A549 (cell line): ENCODE data around the gene PRR22.

ENCODE experiments used
- POLR2A ChIP-seq: IDR thresholded peaks from 2 replicates; pipeline ENCODE4 v1.6.1; 2012; ENCODE audit warnings: mild to moderate bottlenecking, low read length
- RFX5 ChIP-seq: fragments of 450-650 bp; IDR thresholded peaks from 2 replicates; pipeline ENCODE4 v1.7.1; 2014; ENCODE audit warnings: antibody characterized with exemption, mild to moderate bottlenecking, moderate library complexity

- TF ChIP-seq POLR2A = no peak
- no peak for TF ChIP-seq RFX5
Observed at GRCh38 chr19:5817218-5817617, 32.7 kb upstream of the PRR22 start.
